Measurements from ENCODE around the gene TBC1D22B. TPM values are rescaled to one million over a fixed set of nuclear protein-coding genes. Genes with fewer than 3 reads are reported as not detected.

TBC1D22B gene
- total and polyA plus RNA-seq, 9 of the 15 experiments (the other 6 are each of a cell fraction or from before 2014, with no cell fraction given): 4.8 to 24.2 (median 13.5) TPM

DNA sequence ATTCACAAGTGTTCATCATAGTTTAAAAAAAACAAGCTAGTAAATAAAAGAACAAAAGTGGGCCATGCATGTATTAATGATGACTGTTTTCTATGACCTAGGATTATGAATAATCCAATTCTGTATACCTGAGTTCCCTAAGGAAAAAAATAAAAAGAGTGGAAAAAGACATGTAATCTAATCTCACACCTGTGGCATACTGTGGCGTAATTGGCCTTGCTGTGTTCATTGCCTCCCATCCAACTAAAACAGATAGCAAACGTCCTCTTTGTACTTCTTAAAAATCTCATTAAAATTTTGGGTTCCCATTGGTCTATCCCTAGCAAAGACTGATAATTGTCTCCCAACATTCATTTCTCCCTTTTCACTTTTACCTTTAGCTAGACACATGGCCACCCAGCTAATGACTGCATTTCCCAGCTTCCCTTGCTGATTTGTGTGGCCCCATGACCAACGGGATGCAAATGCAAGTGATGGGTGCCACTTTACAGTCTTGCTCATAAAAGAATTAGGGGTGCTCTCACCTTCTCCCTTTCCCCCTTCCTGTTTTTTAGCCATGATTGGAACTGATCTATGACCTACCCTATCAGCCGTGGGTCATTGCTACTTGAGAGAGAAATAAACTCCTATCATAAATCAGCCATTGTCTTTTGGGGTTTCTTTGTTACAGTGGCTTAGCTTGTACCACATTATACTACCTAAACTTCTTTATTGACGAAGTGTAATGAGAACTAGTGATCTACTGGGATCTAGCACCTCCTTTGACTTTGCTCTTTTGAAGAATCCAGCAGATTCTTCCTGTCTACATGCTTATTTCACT lies 32.0 kb upstream of the TBC1D22B start (continued):
- TF ChIP-seq, protein P1, sequence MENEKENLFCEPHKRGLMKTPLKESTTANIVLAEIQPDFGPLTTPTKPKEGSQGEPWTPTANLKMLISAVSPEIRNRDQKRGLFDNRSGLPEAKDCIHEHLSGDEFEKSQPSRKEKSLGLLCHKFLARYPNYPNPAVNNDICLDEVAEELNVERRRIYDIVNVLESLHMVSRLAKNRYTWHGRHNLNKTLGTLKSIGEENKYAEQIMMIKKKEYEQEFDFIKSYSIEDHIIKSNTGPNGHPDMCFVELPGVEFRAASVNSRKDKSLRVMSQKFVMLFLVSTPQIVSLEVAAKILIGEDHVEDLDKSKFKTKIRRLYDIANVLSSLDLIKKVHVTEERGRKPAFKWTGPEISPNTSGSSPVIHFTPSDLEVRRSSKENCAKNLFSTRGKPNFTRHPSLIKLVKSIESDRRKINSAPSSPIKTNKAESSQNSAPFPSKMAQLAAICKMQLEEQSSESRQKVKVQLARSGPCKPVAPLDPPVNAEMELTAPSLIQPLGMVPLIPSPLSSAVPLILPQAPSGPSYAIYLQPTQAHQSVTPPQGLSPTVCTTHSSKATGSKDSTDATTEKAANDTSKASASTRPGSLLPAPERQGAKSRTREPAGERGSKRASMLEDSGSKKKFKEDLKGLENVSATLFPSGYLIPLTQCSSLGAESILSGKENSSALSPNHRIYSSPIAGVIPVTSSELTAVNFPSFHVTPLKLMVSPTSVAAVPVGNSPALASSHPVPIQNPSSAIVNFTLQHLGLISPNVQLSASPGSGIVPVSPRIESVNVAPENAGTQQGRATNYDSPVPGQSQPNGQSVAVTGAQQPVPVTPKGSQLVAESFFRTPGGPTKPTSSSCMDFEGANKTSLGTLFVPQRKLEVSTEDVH (IDR thresholded peaks at IDR 0.05; ENCODE audit: low read depth, partially characterized antibody): no peak
- TF ChIP-seq, protein P2, sequence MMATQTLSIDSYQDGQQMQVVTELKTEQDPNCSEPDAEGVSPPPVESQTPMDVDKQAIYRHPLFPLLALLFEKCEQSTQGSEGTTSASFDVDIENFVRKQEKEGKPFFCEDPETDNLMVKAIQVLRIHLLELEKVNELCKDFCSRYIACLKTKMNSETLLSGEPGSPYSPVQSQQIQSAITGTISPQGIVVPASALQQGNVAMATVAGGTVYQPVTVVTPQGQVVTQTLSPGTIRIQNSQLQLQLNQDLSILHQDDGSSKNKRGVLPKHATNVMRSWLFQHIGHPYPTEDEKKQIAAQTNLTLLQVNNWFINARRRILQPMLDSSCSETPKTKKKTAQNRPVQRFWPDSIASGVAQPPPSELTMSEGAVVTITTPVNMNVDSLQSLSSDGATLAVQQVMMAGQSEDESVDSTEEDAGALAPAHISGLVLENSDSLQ (IDR thresholded peaks at IDR 0.05): 0 out of 2 replicates have a peak, but pooled peaks have one; percentile 5
- no peak for TF ChIP-seq ZNF561 (CRISPR knock-in tag; conservative IDR thresholded peaks at IDR 0.05)
- TF ChIP-seq FOXJ2 (tag; IDR thresholded peaks at IDR 0.05): no peak
- TF ChIP-seq CREM (IDR thresholded peaks at IDR 0.05; ENCODE audit: low read depth): no peak
- TF ChIP-seq JUNB (CRISPR knock-in tag; conservative IDR thresholded peaks at IDR 0.05): no peak
- no peak for TF ChIP-seq HNRNPH1 (optimal IDR thresholded peaks at IDR 0.05; ENCODE audit: low read depth, low read length)
- no peak for TF ChIP-seq SP2 (IDR thresholded peaks at IDR 0.05; ENCODE audit: extremely low read depth, low read depth, low read length, poor library complexity, severe bottlenecking)
- no peak for TF ChIP-seq PHF21A (IDR thresholded peaks at IDR 0.05; ENCODE audit: borderline replicate concordance, low read depth)
- no peak for TF ChIP-seq TEAD1 (CRISPR knock-in tag; IDR thresholded peaks at IDR 0.05)
- no peak for TF ChIP-seq GTF2A2 (tag; IDR thresholded peaks at IDR 0.05)
- TF ChIP-seq XRCC4 (IDR thresholded peaks at IDR 0.05; ENCODE audit: extremely low read depth, insufficient read depth, insufficient read length): no peak
- TF ChIP-seq ARID1B (IDR thresholded peaks at IDR 0.05): peak; percentile 39
- no peak for TF ChIP-seq RCOR1 (IDR thresholded peaks at IDR 0.05; ENCODE audit: borderline replicate concordance in 1 of 2, low read depth in 2 of 2, low read length in 2 of 2)
- no peak for TF ChIP-seq MYNN (IDR thresholded peaks at IDR 0.05)
- TF ChIP-seq MYNN (CRISPR knock-in tag; IDR thresholded peaks at IDR 0.05): no peak
- no peak for TF ChIP-seq SETDB1 (IDR thresholded peaks at IDR 0.05; ENCODE audit: low read length)
- no peak for TF ChIP-seq LARP7 (IDR thresholded peaks at IDR 0.05)
- no peak for TF ChIP-seq RBM14 (IDR thresholded peaks at IDR 0.05; ENCODE audit: borderline replicate concordance, insufficient read depth, low read depth, low read length)
- TF ChIP-seq CCAR2 (IDR thresholded peaks at IDR 0.05; ENCODE audit: low read depth, low read length): no peak
- TF ChIP-seq DDX20 (tag; IDR thresholded peaks at IDR 0.05; ENCODE audit: low read depth): no peak
- TF ChIP-seq TEAD2 (tag; IDR thresholded peaks at IDR 0.05): no peak
- TF ChIP-seq, protein P3, sequence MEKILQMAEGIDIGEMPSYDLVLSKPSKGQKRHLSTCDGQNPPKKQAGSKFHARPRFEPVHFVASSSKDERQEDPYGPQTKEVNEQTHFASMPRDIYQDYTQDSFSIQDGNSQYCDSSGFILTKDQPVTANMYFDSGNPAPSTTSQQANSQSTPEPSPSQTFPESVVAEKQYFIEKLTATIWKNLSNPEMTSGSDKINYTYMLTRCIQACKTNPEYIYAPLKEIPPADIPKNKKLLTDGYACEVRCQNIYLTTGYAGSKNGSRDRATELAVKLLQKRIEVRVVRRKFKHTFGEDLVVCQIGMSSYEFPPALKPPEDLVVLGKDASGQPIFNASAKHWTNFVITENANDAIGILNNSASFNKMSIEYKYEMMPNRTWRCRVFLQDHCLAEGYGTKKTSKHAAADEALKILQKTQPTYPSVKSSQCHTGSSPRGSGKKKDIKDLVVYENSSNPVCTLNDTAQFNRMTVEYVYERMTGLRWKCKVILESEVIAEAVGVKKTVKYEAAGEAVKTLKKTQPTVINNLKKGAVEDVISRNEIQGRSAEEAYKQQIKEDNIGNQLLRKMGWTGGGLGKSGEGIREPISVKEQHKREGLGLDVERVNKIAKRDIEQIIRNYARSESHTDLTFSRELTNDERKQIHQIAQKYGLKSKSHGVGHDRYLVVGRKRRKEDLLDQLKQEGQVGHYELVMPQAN (IDR thresholded peaks at IDR 0.05; ENCODE audit: borderline replicate concordance): no peak
- TF ChIP-seq ZNF224 (CRISPR knock-in tag; IDR thresholded peaks at IDR 0.05): no peak
